Right lobe of liver (tissue), 4 donors: ENCODE measurements around the gene GTF3C1.

ENCODE experiments used
- CTCF ChIP-seq, 4 donors: fragments of 200-600 bp in 3 of 4; fragments of 450-650 bp in 1 of 4; IDR thresholded peaks; one replicate each; pipeline versions ENCODE4 v1.5.1 to v1.8.0; 2016 to 2022; ENCODE audit warnings: antibody characterized with exemption in 4 of 4, mild to moderate bottlenecking in 2 of 4
- POLR2A ChIP-seq: fragments of 450-650 bp; IDR thresholded peaks from one replicate; pipeline ENCODE4 v1.6.1; 2017; ENCODE audit warnings: antibody characterized with exemption, mild to moderate bottlenecking
- donor health status: DM: no; HTN: no; CAD: no.
- donor health status: DM: no; HTN: no; CAD: no.
- donor health status: DM: no; HTN: yes; CAD: no.

- TF ChIP-seq CTCF (IDR thresholded peaks at IDR 0.05) = no peak
- TF ChIP-seq POLR2A = no peak
Measured at GRCh38 chr16:27458258-27458657, 91.5 kb downstream of the GTF3C1 start.
